Measurements from ENCODE around the gene CHKB. TPM values are rescaled to one million over a fixed set of nuclear protein-coding genes. Genes with fewer than 3 reads are reported as not detected.

The CHKB gene
- total and polyA plus RNA-seq, 10 of the 15 experiments (the other 5 are each of a cell fraction or from before 2014, with no cell fraction given): 10.0 to 93.9 (median 57.0) TPM

- TF ChIP-seq ATF2 (IDR thresholded peaks at IDR 0.05; ENCODE audit: low read length) (no peak), BMI1 (IDR thresholded peaks at IDR 0.05; ENCODE audit: borderline replicate concordance) (no peak), E2F8 (IDR thresholded peaks at IDR 0.05; ENCODE audit: low read depth, partially characterized antibody) (no peak), ZBED1 (IDR thresholded peaks at IDR 0.05; ENCODE audit: borderline replicate concordance) (no peak), TCF3 (IDR thresholded peaks at IDR 0.05; ENCODE audit: borderline replicate concordance, insufficient read depth, low read depth, low read length) (no peak), YBX1 (IDR thresholded peaks at IDR 0.05) (no peak), BRCA1 (IDR thresholded peaks at IDR 0.05; ENCODE audit: low read depth, low read length) (no peak)
Observed at GRCh38 chr22:50561401-50562358, 21.0 kb downstream of the CHKB start (continued).

All from GM12878 (cell line).